ENCODE data around the gene UBQLN4.

DNA sequence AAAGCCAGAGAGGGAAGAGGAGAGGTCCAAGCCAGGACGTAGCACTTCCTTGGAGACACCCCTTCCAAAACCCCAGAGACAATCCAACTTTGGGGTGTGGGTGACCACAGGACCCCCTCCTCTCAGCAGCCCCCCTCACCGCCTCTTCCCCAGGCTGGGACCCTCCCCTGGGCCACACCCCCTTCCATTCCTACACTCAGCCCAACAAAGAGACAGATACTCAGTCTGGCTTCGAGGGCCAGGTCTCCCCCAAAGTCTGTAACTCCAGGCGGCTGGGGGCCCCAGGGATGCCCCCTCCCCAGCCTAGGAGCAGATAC, 27.2 kb upstream of the UBQLN4 start:
- TF ChIP-seq TAF1 (conservative IDR thresholded peaks at IDR 0.05): no peak
- TF ChIP-seq, protein P1, sequence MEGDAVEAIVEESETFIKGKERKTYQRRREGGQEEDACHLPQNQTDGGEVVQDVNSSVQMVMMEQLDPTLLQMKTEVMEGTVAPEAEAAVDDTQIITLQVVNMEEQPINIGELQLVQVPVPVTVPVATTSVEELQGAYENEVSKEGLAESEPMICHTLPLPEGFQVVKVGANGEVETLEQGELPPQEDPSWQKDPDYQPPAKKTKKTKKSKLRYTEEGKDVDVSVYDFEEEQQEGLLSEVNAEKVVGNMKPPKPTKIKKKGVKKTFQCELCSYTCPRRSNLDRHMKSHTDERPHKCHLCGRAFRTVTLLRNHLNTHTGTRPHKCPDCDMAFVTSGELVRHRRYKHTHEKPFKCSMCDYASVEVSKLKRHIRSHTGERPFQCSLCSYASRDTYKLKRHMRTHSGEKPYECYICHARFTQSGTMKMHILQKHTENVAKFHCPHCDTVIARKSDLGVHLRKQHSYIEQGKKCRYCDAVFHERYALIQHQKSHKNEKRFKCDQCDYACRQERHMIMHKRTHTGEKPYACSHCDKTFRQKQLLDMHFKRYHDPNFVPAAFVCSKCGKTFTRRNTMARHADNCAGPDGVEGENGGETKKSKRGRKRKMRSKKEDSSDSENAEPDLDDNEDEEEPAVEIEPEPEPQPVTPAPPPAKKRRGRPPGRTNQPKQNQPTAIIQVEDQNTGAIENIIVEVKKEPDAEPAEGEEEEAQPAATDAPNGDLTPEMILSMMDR (IDR thresholded peaks at IDR 0.05; ENCODE audit: low read depth, low read length, missing input control): no peak
- no peak for TF ChIP-seq GABPA (IDR thresholded peaks at IDR 0.05 in 1 of 2, conservative IDR thresholded peaks at IDR 0.05 in 1 of 2)
- TF ChIP-seq, protein P2, sequence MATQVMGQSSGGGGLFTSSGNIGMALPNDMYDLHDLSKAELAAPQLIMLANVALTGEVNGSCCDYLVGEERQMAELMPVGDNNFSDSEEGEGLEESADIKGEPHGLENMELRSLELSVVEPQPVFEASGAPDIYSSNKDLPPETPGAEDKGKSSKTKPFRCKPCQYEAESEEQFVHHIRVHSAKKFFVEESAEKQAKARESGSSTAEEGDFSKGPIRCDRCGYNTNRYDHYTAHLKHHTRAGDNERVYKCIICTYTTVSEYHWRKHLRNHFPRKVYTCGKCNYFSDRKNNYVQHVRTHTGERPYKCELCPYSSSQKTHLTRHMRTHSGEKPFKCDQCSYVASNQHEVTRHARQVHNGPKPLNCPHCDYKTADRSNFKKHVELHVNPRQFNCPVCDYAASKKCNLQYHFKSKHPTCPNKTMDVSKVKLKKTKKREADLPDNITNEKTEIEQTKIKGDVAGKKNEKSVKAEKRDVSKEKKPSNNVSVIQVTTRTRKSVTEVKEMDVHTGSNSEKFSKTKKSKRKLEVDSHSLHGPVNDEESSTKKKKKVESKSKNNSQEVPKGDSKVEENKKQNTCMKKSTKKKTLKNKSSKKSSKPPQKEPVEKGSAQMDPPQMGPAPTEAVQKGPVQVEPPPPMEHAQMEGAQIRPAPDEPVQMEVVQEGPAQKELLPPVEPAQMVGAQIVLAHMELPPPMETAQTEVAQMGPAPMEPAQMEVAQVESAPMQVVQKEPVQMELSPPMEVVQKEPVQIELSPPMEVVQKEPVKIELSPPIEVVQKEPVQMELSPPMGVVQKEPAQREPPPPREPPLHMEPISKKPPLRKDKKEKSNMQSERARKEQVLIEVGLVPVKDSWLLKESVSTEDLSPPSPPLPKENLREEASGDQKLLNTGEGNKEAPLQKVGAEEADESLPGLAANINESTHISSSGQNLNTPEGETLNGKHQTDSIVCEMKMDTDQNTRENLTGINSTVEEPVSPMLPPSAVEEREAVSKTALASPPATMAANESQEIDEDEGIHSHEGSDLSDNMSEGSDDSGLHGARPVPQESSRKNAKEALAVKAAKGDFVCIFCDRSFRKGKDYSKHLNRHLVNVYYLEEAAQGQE (IDR thresholded peaks at IDR 0.05): no peak
- no peak for TF ChIP-seq SP1 (IDR thresholded peaks at IDR 0.05)
- no peak for TF ChIP-seq RAD21 (IDR thresholded peaks at IDR 0.05)
- no peak for TF ChIP-seq HNF4G (IDR thresholded peaks at IDR 0.05)
- TF ChIP-seq, protein P3, sequence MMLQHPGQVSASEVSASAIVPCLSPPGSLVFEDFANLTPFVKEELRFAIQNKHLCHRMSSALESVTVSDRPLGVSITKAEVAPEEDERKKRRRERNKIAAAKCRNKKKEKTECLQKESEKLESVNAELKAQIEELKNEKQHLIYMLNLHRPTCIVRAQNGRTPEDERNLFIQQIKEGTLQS (IDR thresholded peaks at IDR 0.05): no peak
- no peak for TF ChIP-seq JUND (IDR thresholded peaks at IDR 0.05)
- no peak for TF ChIP-seq YY1 (IDR thresholded peaks at IDR 0.05)
- TF ChIP-seq, protein P4, sequence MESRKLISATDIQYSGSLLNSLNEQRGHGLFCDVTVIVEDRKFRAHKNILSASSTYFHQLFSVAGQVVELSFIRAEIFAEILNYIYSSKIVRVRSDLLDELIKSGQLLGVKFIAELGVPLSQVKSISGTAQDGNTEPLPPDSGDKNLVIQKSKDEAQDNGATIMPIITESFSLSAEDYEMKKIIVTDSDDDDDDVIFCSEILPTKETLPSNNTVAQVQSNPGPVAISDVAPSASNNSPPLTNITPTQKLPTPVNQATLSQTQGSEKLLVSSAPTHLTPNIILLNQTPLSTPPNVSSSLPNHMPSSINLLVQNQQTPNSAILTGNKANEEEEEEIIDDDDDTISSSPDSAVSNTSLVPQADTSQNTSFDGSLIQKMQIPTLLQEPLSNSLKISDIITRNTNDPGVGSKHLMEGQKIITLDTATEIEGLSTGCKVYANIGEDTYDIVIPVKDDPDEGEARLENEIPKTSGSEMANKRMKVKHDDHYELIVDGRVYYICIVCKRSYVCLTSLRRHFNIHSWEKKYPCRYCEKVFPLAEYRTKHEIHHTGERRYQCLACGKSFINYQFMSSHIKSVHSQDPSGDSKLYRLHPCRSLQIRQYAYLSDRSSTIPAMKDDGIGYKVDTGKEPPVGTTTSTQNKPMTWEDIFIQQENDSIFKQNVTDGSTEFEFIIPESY (IDR thresholded peaks at IDR 0.05): no peak
- no peak for TF ChIP-seq FOXA1 (IDR thresholded peaks at IDR 0.05)
- no peak for TF ChIP-seq HNF4A (conservative IDR thresholded peaks at IDR 0.05)

Measured in liver (tissue), 3 donors.